Testis (tissue), 3 donors: ENCODE results near the gene EFCAB8. TPM values are rescaled to one million over a fixed set of nuclear protein-coding genes. Genes with fewer than 3 reads are reported as not detected.
A peak's percentile ranks its signal among the peaks of the same experiment; 100 is the strongest.
"Not testable (repeated sequence)": the region's sequence is repeated elsewhere in the genome, so short reads cannot be mapped to it uniquely, and the experiment has no call there.

ENCODE experiments used
- DNase-seq: peaks from one replicate; pipeline ENCODE4 v3.0.0-alpha.2; 2019
- H3K27ac ChIP-seq, 2 donors: fragments of 200-600 bp; sonication (generic); one replicate each; pipeline ENCODE4 v1.5.1; 2019
- H3K27me3 ChIP-seq: fragments of 200-600 bp; sonication (generic); one replicate; pipeline ENCODE4 v1.5.1; 2019
- H3K36me3 ChIP-seq: fragments of 200-600 bp; sonication (generic); one replicate; pipeline ENCODE4 v1.5.1; 2017; ENCODE audit warnings: low read depth; ENCODE audit errors: missing control alignments
- H3K4me1 ChIP-seq: fragments of 200-600 bp; sonication (generic); one replicate; pipeline ENCODE4 v1.5.1; 2019
- H3K4me3 ChIP-seq, 2 donors: fragments of 200-600 bp; sonication (generic); one replicate each; pipeline ENCODE4 v1.5.1; 2017 to 2019
- H3K9me3 ChIP-seq: fragments of 200-600 bp; sonication (generic); one replicate; pipeline ENCODE4 v1.5.1; 2017
- CTCF ChIP-seq, 3 experiments: fragments of 450-650 bp in 2 of 3; fragments of 200-600 bp in 1 of 3; sonication (generic) in 1 of 3; IDR thresholded peaks; one replicate each; pipeline ENCODE4 v1.5.1; 2016 to 2019; ENCODE audit warnings: antibody characterized with exemption in 3 of 3, mild to moderate bottlenecking in 2 of 3, moderate library complexity in 1 of 3
- POLR2A ChIP-seq: fragments of 450-650 bp; IDR thresholded peaks from one replicate; pipeline ENCODE4 v1.6.1; 2017; ENCODE audit warnings: antibody characterized with exemption, mild to moderate bottlenecking, moderate library complexity
- WGBS, 2 donors: methylation state at CpG; one replicate each; pipeline ENCODE4 v1.1.5; 2018; 5-methylcytosine and 5-hydroxymethylcytosine counted together
- intact Hi-C: fragments of 100-400 bp; cut with DNase I; formaldehyde crosslinking; loops from one replicate; pipeline ENCODE4 v1.15.1; 2023; ENCODE audit warnings: low total_unique reads
- polyA plus RNA-seq: library from polyadenylated mRNA; stranded (reverse); fragments of 350-450 nt; fragmentation: Illumina TruSeq; extraction: RNeasy Lipid Tissue Mini Kit (QIAGEN cat#74804); gene quantifications from one replicate; pipeline ENCODE4 v1.2.3, GENCODE V29; 2014; ENCODE audit warnings: low read depth, low replicate concordance; ENCODE audit not compliant: insufficient read depth
- total RNA-seq, 2 donors: library from RNA; depleted of rRNA; stranded (reverse); fragments of >200 nt; gene quantifications; one replicate each; pipeline ENCODE4 v1.2.3, GENCODE V29; 2016

Gene EFCAB8
- total and polyA plus RNA-seq, 3 donors from 2014 or later, result 4.9 to 9.5 (median 6.3) TPM

- TF ChIP-seq POLR2A (no peak), CTCF (IDR thresholded peaks at IDR 0.05) (no peak)
- Histone ChIP-seq H3K36me3 (no peaks in the 10 kb centered on the region), H3K27me3 (no peaks in the 10 kb centered on the region), H3K4me1 (no peaks in the 10 kb centered on the region), H3K4me3 (no peak overlapping the region), H3K27ac (no peak overlapping the region), H3K9me3 (no peaks in the 10 kb centered on the region)
- intact Hi-C loops, result no loop called here
- DNase-seq, result no peak
- WGBS, 2 donors, result 95 to 100% methylated on average over 3 to 5 of the region's 5 CpGs
These were observed 103.3 kb downstream of the EFCAB8 start for GRCh38 chr20:32962053-32962452.

- WGBS, 2 donors, result 87 to 91% methylated on average over 10 to 11 of the region's 11 CpGs
- H3K9me3 ChIP-seq, H3K4me1 ChIP-seq, H3K4me3 ChIP-seq, H3K27ac ChIP-seq, DNase-seq, H3K36me3 ChIP-seq, intact Hi-C loops, H3K27me3 ChIP-seq: not testable (repeated sequence)
These were observed 103.9 kb downstream of the EFCAB8 start for GRCh38 chr20:32962646-32963045.

GRCh38 chr20:32963176-32963575, 104.5 kb downstream of the EFCAB8 start:
- Histone ChIP-seq H3K27ac (no peak overlapping the region), H3K27me3 (no peaks in the 10 kb centered on the region), H3K36me3 (no peaks in the 10 kb centered on the region), H3K9me3 (no peaks in the 10 kb centered on the region), H3K4me3 (no peak overlapping the region), H3K4me1 (no peaks in the 10 kb centered on the region)
- intact Hi-C loops, result no loop called here
- TF ChIP-seq CTCF (IDR thresholded peaks at IDR 0.05), result no peak
- no peak for TF ChIP-seq POLR2A
- WGBS, 2 donors, result 75 to 92% methylated on average over 5 of the region's 5 CpGs
- DNase-seq, result peak; percentile 2

- intact Hi-C loops, result no loop called here
- Histone ChIP-seq H3K4me1 (no peaks in the 10 kb centered on the region), H3K27me3 (no peaks in the 10 kb centered on the region), H3K27ac (no peak overlapping the region), H3K4me3 (no peak overlapping the region), H3K36me3 (no peaks in the 10 kb centered on the region), H3K9me3 (no peaks in the 10 kb centered on the region)
- no peak for DNase-seq
- no peak for TF ChIP-seq POLR2A
- 91 to 95% methylated on average over 6 of the region's 6 CpGs for WGBS, 2 donors
These were observed 105.9 kb downstream of the EFCAB8 start for GRCh38 chr20:32964575-32964974.

- DNase-seq, result peak; percentile 2
- intact Hi-C loops, result no loop called here
- 76 to 89% methylated on average over 8 of the region's 8 CpGs for WGBS, 2 donors
- H3K4me3 ChIP-seq, result no peak overlapping the region
- no peaks in the 10 kb centered on the region for H3K9me3 ChIP-seq
- H3K4me1 ChIP-seq, result no peaks in the 10 kb centered on the region
- H3K27me3 ChIP-seq, result no peaks in the 10 kb centered on the region
- H3K36me3 ChIP-seq, result no peaks in the 10 kb centered on the region
- TF ChIP-seq CTCF (IDR thresholded peaks at IDR 0.05), result no peak
- TF ChIP-seq POLR2A, result no peak
- no peak overlapping the region for H3K27ac ChIP-seq
These were observed 106.4 kb downstream of the EFCAB8 start for GRCh38 chr20:32965115-32965514.

- Histone ChIP-seq H3K27ac (no peak overlapping the region), H3K36me3 (no peaks in the 10 kb centered on the region), H3K4me1 (no peaks in the 10 kb centered on the region), H3K4me3 (no peak overlapping the region), H3K9me3 (no peaks in the 10 kb centered on the region), H3K27me3 (no peaks in the 10 kb centered on the region)
- peak; percentile 12 for DNase-seq
- TF ChIP-seq CTCF (IDR thresholded peaks at IDR 0.05), result no peak
- no peak for TF ChIP-seq POLR2A
- intact Hi-C loops, result no loop called here
- 61 to 66% methylated on average over 7 to 12 of the region's 12 CpGs for WGBS, 2 donors
These were observed 107.1 kb downstream of the EFCAB8 start for GRCh38 chr20:32965581-32966373.
